NCI-H146 treated with DMSO at 0.1 percent for 48 hours (cell line): Measurements from ENCODE around the gene KRT15.

Experiments used
- DNase-seq: peaks from one replicate; lab custom pipeline; 2025; ENCODE audit not compliant: unreplicated experiment; lab: John Stamatoyannopoulos, UW

KRT15 gene

GRCh38 chr17:41527063-41528023 lies 8.7 kb upstream of the KRT15 start:
- no peak for DNase-seq

- DNase-seq: no peak
Measured at GRCh38 chr17:41524261-41524660, 5.6 kb upstream of the KRT15 start.

- no peak for DNase-seq
Measured at GRCh38 chr17:41523787-41524186, 5.1 kb upstream of the KRT15 start.

GRCh38 chr17:41523225-41523593 lies 4.5 kb upstream of the KRT15 start:
- no peak for DNase-seq

GRCh38 chr17:41522301-41523224 lies 3.9 kb upstream of the KRT15 start:
- no peak for DNase-seq

- DNase-seq: no peak
Measured at GRCh38 chr17:41521574-41522261, 3.0 kb upstream of the KRT15 start.

GRCh38 chr17:41520821-41521521 lies 2.3 kb upstream of the KRT15 start:
- peak; percentile 74 for DNase-seq

- DNase-seq: peak; percentile 63
Measured at GRCh38 chr17:41519501-41520224, 973 bp upstream of the KRT15 start.

- peak; percentile 6 for DNase-seq
Measured at GRCh38 chr17:41518031-41518430, 659 bp downstream of the KRT15 start.

- DNase-seq: no peak
Measured at GRCh38 chr17:41516830-41517283, 1.8 kb downstream of the KRT15 start.

GRCh38 chr17:41516147-41516829 lies 2.4 kb downstream of the KRT15 start:
- no peak for DNase-seq

GRCh38 chr17:41513168-41513547 lies 5.5 kb downstream of the KRT15 start:
- DNase-seq: peak; percentile 69

- no peak for DNase-seq
Measured at GRCh38 chr17:41512546-41513167, 6.0 kb downstream of the KRT15 start.

- no peak for DNase-seq
Measured at GRCh38 chr17:41511716-41512115, 7.0 kb downstream of the KRT15 start.

GRCh38 chr17:41511116-41511515 lies 7.6 kb downstream of the KRT15 start:
- peak; percentile 9 for DNase-seq

- peak; percentile 8 for DNase-seq
Measured at GRCh38 chr17:41510251-41511065, 8.2 kb downstream of the KRT15 start.

- no peak for DNase-seq
Measured at GRCh38 chr17:41507315-41507880, 11.3 kb downstream of the KRT15 start.
